ENCODE data around the gene TMEM106C.
"Not testable (repeated sequence)": the region's sequence is repeated elsewhere in the genome, so short reads cannot be mapped to it uniquely, and the experiment has no call there.

TMEM106C gene

GRCh38 chr12:47954467-47955045, 8.8 kb upstream of the TMEM106C start:
- no peak for ATAC-seq

GRCh38 chr12:47955059-47955458, 8.3 kb upstream of the TMEM106C start:
- ATAC-seq: no peak
- TF ChIP-seq PATZ1 (CRISPR knock-in tag; IDR thresholded peaks at IDR 0.05; ENCODE audit: borderline replicate concordance): no peak
- no peak for TF ChIP-seq ESRRG (CRISPR knock-in tag; IDR thresholded peaks at IDR 0.05)
- TF ChIP-seq TSHZ2 (CRISPR knock-in tag; IDR thresholded peaks at IDR 0.05): no peak
- TF ChIP-seq CSRNP3 (CRISPR knock-in tag; IDR thresholded peaks at IDR 0.05): no peak

More at GRCh38 chr12:47954467-47955045, 8.8 kb upstream of the TMEM106C start:
- TF ChIP-seq CSRNP3 (CRISPR knock-in tag; IDR thresholded peaks at IDR 0.05) (no peak), SNAI2 (CRISPR knock-in tag; IDR thresholded peaks at IDR 0.05) (no peak), BACH2 (CRISPR knock-in tag; IDR thresholded peaks at IDR 0.05; ENCODE audit: borderline replicate concordance) (no peak), PATZ1 (CRISPR knock-in tag; IDR thresholded peaks at IDR 0.05; ENCODE audit: borderline replicate concordance) (no peak)

- not testable (repeated sequence) for ATAC-seq
These were observed 5.7 kb upstream of the TMEM106C start for GRCh38 chr12:47957671-47958070.

- TF ChIP-seq ZNF565 (CRISPR knock-in tag; conservative IDR thresholded peaks at IDR 0.05; ENCODE audit: low read depth): no peak
- TF ChIP-seq ESRRG (CRISPR knock-in tag; IDR thresholded peaks at IDR 0.05): no peak
- TF ChIP-seq SNAI2 (CRISPR knock-in tag; IDR thresholded peaks at IDR 0.05): no peak
- TF ChIP-seq ISL1 (CRISPR knock-in tag; IDR thresholded peaks at IDR 0.05): no peak
- TF ChIP-seq TCF4 (CRISPR knock-in tag; IDR thresholded peaks at IDR 0.05; ENCODE audit: borderline replicate concordance): no peak
- no peak for ATAC-seq
These were observed 1.2 kb upstream of the TMEM106C start for GRCh38 chr12:47962198-47962597.

- peak; percentile 20 for ATAC-seq
- no peak for TF ChIP-seq ZFP30 (CRISPR knock-in tag; IDR thresholded peaks at IDR 0.05)
- TF ChIP-seq CSDC2 (CRISPR knock-in tag; IDR thresholded peaks at IDR 0.05): no peak
- TF ChIP-seq SNAI2 (CRISPR knock-in tag; IDR thresholded peaks at IDR 0.05): no peak
- no peak for TF ChIP-seq TOX (CRISPR knock-in tag; IDR thresholded peaks at IDR 0.05; ENCODE audit: borderline replicate concordance)
- no peak for TF ChIP-seq TCF4 (CRISPR knock-in tag; IDR thresholded peaks at IDR 0.05; ENCODE audit: borderline replicate concordance)
- TF ChIP-seq PATZ1 (CRISPR knock-in tag; IDR thresholded peaks at IDR 0.05; ENCODE audit: borderline replicate concordance): no peak
- no peak for TF ChIP-seq CSRNP3 (CRISPR knock-in tag; IDR thresholded peaks at IDR 0.05)
- no peak for TF ChIP-seq ZFP3 (CRISPR knock-in tag; IDR thresholded peaks at IDR 0.05)
These were observed 821 bp downstream of the TMEM106C start for GRCh38 chr12:47964106-47964728.
